GM23248 (cell line): ENCODE measurements around the gene SMAD4. TPM values are rescaled to one million over a fixed set of nuclear protein-coding genes. Genes with fewer than 3 reads are reported as not detected.

Experiments
- DNase-seq: peaks from one replicate; pipeline ENCODE4 v3.0.0-alpha.2; 2015
- H2AFZ ChIP-seq: fragments of 200-600 bp; sonication (generic); 2 replicates; pipeline ENCODE4 v1.6.1; 2016; ENCODE audit warnings: antibody characterized with exemption
- H3F3A ChIP-seq: fragments of 200-600 bp; sonication (generic); 2 replicates; pipeline ENCODE4 v1.6.1; 2016; ENCODE audit warnings: mild to moderate bottlenecking, antibody characterized with exemption, mixed run types; ENCODE audit not compliant: insufficient read depth
- H3K27ac ChIP-seq: fragments of 200-600 bp; sonication (generic); 2 replicates; pipeline ENCODE4 v1.5.1; 2016; ENCODE audit warnings: mild to moderate bottlenecking
- H3K27me3 ChIP-seq: fragments of 200-600 bp; sonication (generic); replicated peaks from 2 replicates; pipeline ENCODE4 v1.6.1; 2016; ENCODE audit warnings: mild to moderate bottlenecking; ENCODE audit not compliant: insufficient read depth
- H3K36me3 ChIP-seq: fragments of 200-600 bp; sonication (generic); 2 replicates; pipeline ENCODE4 v1.6.1; 2016; ENCODE audit warnings: low read depth, mild to moderate bottlenecking
- H3K4me1 ChIP-seq: fragments of 200-600 bp; sonication (generic); 2 replicates; pipeline ENCODE4 v1.6.1; 2016; ENCODE audit warnings: mild to moderate bottlenecking; ENCODE audit not compliant: insufficient read depth
- H3K4me2 ChIP-seq: fragments of 200-600 bp; sonication (generic); one replicate; pipeline ENCODE4 v1.6.1; 2016; ENCODE audit warnings: mild to moderate bottlenecking; ENCODE audit not compliant: unreplicated experiment
- H3K4me3 ChIP-seq: fragments of 200-600 bp; sonication (generic); 2 replicates; pipeline ENCODE4 v1.5.1; 2016; ENCODE audit warnings: mild to moderate bottlenecking
- H3K79me2 ChIP-seq: fragments of 200-600 bp; sonication (generic); 2 replicates; pipeline ENCODE4 v1.6.1; 2016; ENCODE audit warnings: mild to moderate bottlenecking; ENCODE audit not compliant: insufficient read depth
- H3K9ac ChIP-seq: fragments of 200-600 bp; sonication (generic); 2 replicates; pipeline ENCODE4 v1.6.1; 2016; ENCODE audit warnings: mild to moderate bottlenecking
- H3K9me2 ChIP-seq: fragments of 200-600 bp; sonication (generic); 2 replicates; pipeline ENCODE4 v1.6.1; 2016; ENCODE audit warnings: mixed run types, mild to moderate bottlenecking, moderate library complexity; ENCODE audit not compliant: insufficient read depth
- H3K9me3 ChIP-seq: fragments of 200-600 bp; sonication (generic); one replicate; pipeline ENCODE4 v1.6.1; 2017; ENCODE audit warnings: low read depth
- H4K20me1 ChIP-seq: fragments of 200-600 bp; sonication (generic); 2 replicates; pipeline ENCODE4 v1.6.0; 2016; ENCODE audit not compliant: insufficient read depth
- EZH2 ChIP-seq: fragments of 200-600 bp; sonication (generic); IDR thresholded peaks from 2 replicates; pipeline ENCODE4 v1.6.1; 2018; ENCODE audit warnings: antibody characterized with exemption, mild to moderate bottlenecking; ENCODE audit not compliant: insufficient read depth, poor library complexity, severe bottlenecking
- EZH2phosphoT487 ChIP-seq: fragments of 200-600 bp; sonication (generic); IDR thresholded peaks from 2 replicates; pipeline ENCODE4 v1.6.1; 2018; ENCODE audit warnings: antibody characterized with exemption, moderate library complexity, mild to moderate bottlenecking, low read depth; ENCODE audit not compliant: insufficient read depth
- WGBS, 2 experiments: methylation state at CpG; one replicate each; pipeline ENCODE4 v1.1.6; 2015 to 2017; ENCODE audit warnings: low lambda C conversion rate in 2 of 2, low coverage in 1 of 2; ENCODE audit errors: missing lambda C conversion rate in 2 of 2; 5-methylcytosine and 5-hydroxymethylcytosine counted together
- in situ Hi-C: fragments of 300-500 bp; cut with MboI; formaldehyde crosslinking; loops from 2 replicates; pipeline ENCODE4 v1.15.0; 2020
- polyA plus RNA-seq: library from polyadenylated mRNA; unstranded; fragments of >200 nt; fragmentation: Nextera tagmentation; extraction: Ambion mirVana; gene quantifications from 2 replicates; pipeline ENCODE4 v1.2.1, GENCODE V29; 2016
- total RNA-seq: library from RNA; depleted of rRNA; stranded (reverse); fragments of >200 nt; shearing (Covaris generic); gene quantifications from 2 replicates; pipeline ENCODE4 v1.2.3, GENCODE V29; 2014

SMAD4 gene
- total and polyA plus RNA-seq, 2 experiments from 2014 or later: 39.6 to 90.4 TPM

DNA sequence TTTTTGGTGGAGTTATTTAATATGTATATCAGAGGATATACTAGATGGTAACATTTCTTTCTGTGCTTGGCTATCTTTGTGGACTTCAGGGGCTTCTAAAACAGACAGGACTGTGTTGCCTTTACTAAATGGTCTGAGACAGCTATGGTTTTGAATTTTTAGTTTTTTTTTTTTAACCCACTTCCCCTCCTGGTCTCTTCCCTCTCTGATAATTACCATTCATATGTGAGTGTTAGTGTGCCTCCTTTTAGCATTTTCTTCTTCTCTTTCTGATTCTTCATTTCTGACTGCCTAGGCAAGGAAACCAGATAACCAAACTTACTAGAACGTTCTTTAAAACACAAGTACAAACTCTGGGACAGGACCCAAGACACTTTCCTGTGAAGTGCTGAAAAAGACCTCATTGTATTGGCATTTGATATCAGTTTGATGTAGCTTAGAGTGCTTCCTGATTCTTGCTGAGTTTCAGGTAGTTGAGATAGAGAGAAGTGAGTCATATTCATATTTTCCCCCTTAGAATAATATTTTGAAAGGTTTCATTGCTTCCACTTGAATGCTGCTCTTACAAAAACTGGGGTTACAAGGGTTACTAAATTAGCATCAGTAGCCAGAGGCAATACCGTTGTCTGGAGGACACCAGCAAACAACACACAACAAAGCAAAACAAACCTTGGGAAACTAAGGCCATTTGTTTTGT lies 52.7 kb downstream of the SMAD4 start:
- Histone ChIP-seq H3K27me3 (no peaks in the 10 kb centered on the region), H3K9ac (no peak overlapping the region), H3K36me3 (peaks cover 83% of the 10 kb centered on the region), H3K4me2 (no peak overlapping the region), H3K4me3 (no peak overlapping the region), H2AFZ (no peak overlapping the region), H3K4me1 (0 out of 2 replicates have a peak, but pooled peaks cover under 1% of the 10 kb centered on the region), H3F3A (peaks cover 23% of the 10 kb centered on the region), H3K9me2 (no peaks in the 10 kb centered on the region), H4K20me1 (no peaks in the 10 kb centered on the region), H3K27ac (no peak overlapping the region), H3K79me2 (peaks cover 40% of the 10 kb centered on the region), H3K9me3 (no peaks in the 10 kb centered on the region)
- 57 to 69% methylated on average over 2 of the region's 2 CpGs for WGBS, 2 experiments
- no peak for DNase-seq
- in situ Hi-C loops: no loop called here
- TF ChIP-seq EZH2 (no peak), EZH2phosphoT487 (no peak)

DNA sequence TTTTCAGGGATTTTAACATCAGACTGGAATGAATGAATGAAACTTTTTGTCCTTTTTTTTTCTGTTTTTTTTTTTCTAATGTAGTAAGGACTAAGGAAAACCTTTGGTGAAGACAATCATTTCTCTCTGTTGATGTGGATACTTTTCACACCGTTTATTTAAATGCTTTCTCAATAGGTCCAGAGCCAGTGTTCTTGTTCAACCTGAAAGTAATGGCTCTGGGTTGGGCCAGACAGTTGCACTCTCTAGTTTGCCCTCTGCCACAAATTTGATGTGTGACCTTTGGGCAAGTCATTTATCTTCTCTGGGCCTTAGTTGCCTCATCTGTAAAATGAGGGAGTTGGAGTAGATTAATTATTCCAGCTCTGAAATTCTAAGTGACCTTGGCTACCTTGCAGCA lies 53.4 kb downstream of the SMAD4 start:
- H4K20me1 ChIP-seq: no peaks in the 10 kb centered on the region
- peaks cover 83% of the 10 kb centered on the region for H3K36me3 ChIP-seq
- H3K79me2 ChIP-seq: peaks cover 33% of the 10 kb centered on the region
- H3K9ac ChIP-seq: no peak overlapping the region
- no peak overlapping the region for H3K4me2 ChIP-seq
- no peaks in the 10 kb centered on the region for H3K9me2 ChIP-seq
- no peak overlapping the region for H3K4me3 ChIP-seq
- H3K27ac ChIP-seq: no peak overlapping the region
- WGBS, 2 experiments: 95 to 100% methylated on average over 1 of the region's 1 CpG
- no peaks in the 10 kb centered on the region for H3K9me3 ChIP-seq
- H3K27me3 ChIP-seq: no peaks in the 10 kb centered on the region
- DNase-seq: no peak
- in situ Hi-C loops: no loop called here
- H3F3A ChIP-seq: peaks cover 29% of the 10 kb centered on the region
- H3K4me1 ChIP-seq: no peaks in the 10 kb centered on the region
- no peak overlapping the region for H2AFZ ChIP-seq
- TF ChIP-seq EZH2 (no peak), EZH2phosphoT487 (no peak)

DNA sequence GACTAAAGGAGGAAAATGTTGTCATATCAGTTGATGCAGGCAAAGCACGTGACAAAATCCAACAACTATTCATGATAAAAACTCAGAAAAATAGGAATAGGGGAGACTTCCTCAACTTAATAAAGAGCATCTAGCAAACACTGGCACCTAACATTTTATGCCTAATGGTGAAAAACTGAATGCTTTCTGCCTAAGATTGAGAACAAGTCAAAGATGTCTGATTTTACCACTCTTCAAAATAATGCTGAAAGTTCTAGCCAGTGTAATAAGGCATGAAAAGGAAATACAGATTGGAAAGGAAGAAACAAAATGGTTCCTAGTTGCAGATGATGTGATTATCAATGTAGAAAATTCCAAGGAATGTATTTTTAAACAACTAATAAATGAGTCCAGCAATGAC lies 58.4 kb downstream of the SMAD4 start:
- Histone ChIP-seq H3K9me2 (no peaks in the 10 kb centered on the region), H3K27me3 (no peaks in the 10 kb centered on the region), H3K9me3 (no peaks in the 10 kb centered on the region), H3F3A (peaks cover 41% of the 10 kb centered on the region), H3K36me3 (peaks cover 39% of the 10 kb centered on the region), H3K9ac (no peak overlapping the region), H3K27ac (no peak overlapping the region), H3K4me1 (no peaks in the 10 kb centered on the region), H3K79me2 (no peaks in the 10 kb centered on the region), H4K20me1 (no peaks in the 10 kb centered on the region), H2AFZ (no peak overlapping the region), H3K4me3 (no peak overlapping the region), H3K4me2 (no peak overlapping the region)
- no peak for DNase-seq
- 100% methylated on average over 1 of the region's 1 CpG for WGBS, 2 experiments
- TF ChIP-seq EZH2 (no peak), EZH2phosphoT487 (no peak)
- in situ Hi-C loops: no loop called here

DNA sequence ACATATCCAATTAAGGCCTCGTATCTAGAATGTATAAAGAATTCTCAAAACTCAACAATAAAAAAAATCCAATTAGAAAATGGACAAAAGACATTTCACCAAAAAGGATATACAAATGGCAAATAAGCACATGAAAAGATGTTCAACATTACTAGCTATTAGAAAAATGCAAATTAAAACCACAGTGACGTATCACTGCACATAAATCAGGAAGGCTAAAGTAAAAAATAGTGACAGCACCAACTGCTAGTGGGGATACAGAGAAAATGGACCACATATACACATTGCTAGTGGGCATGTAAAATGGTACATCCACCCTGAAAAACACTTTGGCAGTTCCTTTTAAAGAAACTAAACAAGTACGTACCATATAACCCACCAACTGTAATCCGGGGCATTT lies 59.7 kb downstream of the SMAD4 start:
- peaks cover 41% of the 10 kb centered on the region for H3F3A ChIP-seq
- no peaks in the 10 kb centered on the region for H4K20me1 ChIP-seq
- H3K9ac ChIP-seq: no peak overlapping the region
- peaks cover 32% of the 10 kb centered on the region for H3K36me3 ChIP-seq
- no peaks in the 10 kb centered on the region for H3K4me1 ChIP-seq
- in situ Hi-C loops: no loop called here
- WGBS, 2 experiments: 77 to 81% methylated on average over 4 of the region's 4 CpGs
- TF ChIP-seq EZH2phosphoT487: no peak
- H3K9me2 ChIP-seq: no peaks in the 10 kb centered on the region
- no peaks in the 10 kb centered on the region for H3K79me2 ChIP-seq
- H3K27me3 ChIP-seq: no peaks in the 10 kb centered on the region
- no peak overlapping the region for H3K4me2 ChIP-seq
- H3K9me3 ChIP-seq: no peaks in the 10 kb centered on the region
- no peak for DNase-seq
- H2AFZ ChIP-seq: no peak overlapping the region
- no peak overlapping the region for H3K4me3 ChIP-seq
- H3K27ac ChIP-seq: no peak overlapping the region

DNA sequence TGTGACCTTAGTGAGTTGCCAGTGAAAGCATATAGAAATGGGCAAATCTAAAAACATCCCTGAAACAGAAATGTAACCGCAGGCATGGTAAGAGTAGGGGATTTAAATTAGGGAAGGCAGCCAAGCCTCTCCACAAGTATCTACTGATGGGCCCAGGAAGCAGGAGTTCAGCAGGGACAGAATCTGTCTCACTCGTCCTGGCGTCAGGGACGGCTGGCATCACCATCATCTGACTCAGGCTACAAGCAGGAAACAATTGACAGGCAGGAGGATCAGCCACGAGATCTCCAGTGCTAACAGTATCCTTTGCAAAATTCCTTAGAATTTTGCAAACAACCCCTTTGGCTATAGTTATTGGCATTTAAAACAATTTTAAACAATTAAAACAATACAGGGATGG lies 61.3 kb downstream of the SMAD4 start:
- in situ Hi-C loops: no loop called here
- no peak for DNase-seq

More for the DNA sequence above, 61.3 kb downstream of the SMAD4 start:
- no peaks in the 10 kb centered on the region for H3K9me3 ChIP-seq
- H2AFZ ChIP-seq: no peak overlapping the region
- TF ChIP-seq EZH2: no peak
- no peak for TF ChIP-seq EZH2phosphoT487
- H3K27ac ChIP-seq: no peak overlapping the region
- H3K27me3 ChIP-seq: no peaks in the 10 kb centered on the region
- 60 to 65% methylated on average over 5 of the region's 5 CpGs for WGBS, 2 experiments
- H4K20me1 ChIP-seq: no peaks in the 10 kb centered on the region
- no peak overlapping the region for H3K9ac ChIP-seq
- peaks cover 16% of the 10 kb centered on the region for H3K36me3 ChIP-seq
- H3K4me3 ChIP-seq: no peak overlapping the region
- H3K4me1 ChIP-seq: no peaks in the 10 kb centered on the region
- H3K9me2 ChIP-seq: no peaks in the 10 kb centered on the region
- H3K79me2 ChIP-seq: no peaks in the 10 kb centered on the region
- peaks cover 41% of the 10 kb centered on the region for H3F3A ChIP-seq
- H3K4me2 ChIP-seq: no peak overlapping the region
